B cell (primary cell): ENCODE measurements around the gene CCDC194.

Source experiments
- EZH2 ChIP-seq: IDR thresholded peaks from 2 replicates; pipeline ENCODE4 v1.6.1; 2012; ENCODE audit warnings: borderline replicate concordance, low read depth, mild to moderate bottlenecking, moderate library complexity, low read length; ENCODE audit not compliant: insufficient read depth, poor library complexity, severe bottlenecking
- TF ChIP-seq, protein P1 (sequence below): fragments of 200-600 bp; IDR thresholded peaks from one replicate; pipeline ENCODE4 v1.8.0; 2022; ENCODE audit warnings: antibody characterized with exemption, mild to moderate bottlenecking

DNA sequence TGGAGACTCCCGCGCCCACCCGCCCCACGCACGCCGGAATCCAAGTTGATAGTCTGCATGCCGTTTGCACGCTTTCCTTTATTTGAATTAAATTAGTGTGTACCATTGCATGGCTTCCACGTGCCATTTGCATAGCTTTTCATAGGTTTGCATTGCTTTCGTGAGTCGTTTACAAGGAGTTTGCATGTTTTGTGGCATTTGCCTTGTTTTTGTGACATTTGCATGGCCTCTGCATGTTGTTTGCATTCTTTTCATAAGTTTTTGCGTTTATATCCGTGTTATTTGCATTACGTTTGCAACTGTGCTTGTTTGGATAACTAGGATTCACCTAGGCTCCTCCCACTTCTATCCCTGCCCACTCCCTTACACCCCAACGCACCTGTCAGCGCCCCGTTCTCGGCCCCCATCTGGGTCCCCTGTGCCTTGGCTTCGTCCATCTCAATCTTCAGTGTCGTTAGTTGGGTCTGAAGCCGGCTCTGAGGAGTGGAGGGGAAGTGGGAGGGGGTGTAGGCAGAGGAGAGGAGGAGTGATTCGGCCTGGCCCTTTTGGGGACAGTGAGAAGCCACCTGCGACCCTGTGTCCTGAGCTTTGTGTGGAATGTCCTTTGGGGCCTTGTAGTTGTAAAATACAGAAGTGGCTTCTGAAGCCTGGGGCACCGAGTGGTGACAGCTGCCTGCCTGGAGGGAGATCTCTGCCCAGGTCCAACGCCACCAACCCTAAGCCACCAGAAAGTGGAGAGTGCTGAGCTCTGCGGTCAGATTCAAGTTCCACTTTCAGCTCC lies 2.4 kb downstream of the CCDC194 start:
- TF ChIP-seq, protein P1, sequence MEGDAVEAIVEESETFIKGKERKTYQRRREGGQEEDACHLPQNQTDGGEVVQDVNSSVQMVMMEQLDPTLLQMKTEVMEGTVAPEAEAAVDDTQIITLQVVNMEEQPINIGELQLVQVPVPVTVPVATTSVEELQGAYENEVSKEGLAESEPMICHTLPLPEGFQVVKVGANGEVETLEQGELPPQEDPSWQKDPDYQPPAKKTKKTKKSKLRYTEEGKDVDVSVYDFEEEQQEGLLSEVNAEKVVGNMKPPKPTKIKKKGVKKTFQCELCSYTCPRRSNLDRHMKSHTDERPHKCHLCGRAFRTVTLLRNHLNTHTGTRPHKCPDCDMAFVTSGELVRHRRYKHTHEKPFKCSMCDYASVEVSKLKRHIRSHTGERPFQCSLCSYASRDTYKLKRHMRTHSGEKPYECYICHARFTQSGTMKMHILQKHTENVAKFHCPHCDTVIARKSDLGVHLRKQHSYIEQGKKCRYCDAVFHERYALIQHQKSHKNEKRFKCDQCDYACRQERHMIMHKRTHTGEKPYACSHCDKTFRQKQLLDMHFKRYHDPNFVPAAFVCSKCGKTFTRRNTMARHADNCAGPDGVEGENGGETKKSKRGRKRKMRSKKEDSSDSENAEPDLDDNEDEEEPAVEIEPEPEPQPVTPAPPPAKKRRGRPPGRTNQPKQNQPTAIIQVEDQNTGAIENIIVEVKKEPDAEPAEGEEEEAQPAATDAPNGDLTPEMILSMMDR = peak; percentile 26
- TF ChIP-seq EZH2 = no peak
